SIG-M5 treated with dmso at 0.1 percent for 504 hours (cell line): ENCODE results near the gene PLEKHG5.

ENCODE experiments used
- DNase-seq: peaks from one replicate; lab custom pipeline; 2025; ENCODE audit not compliant: unreplicated experiment; lab: John Stamatoyannopoulos, UW

PLEKHG5 gene

GRCh38 chr1:6477039-6477820 is 14.2 kb downstream of the PLEKHG5 start:
- no peak for DNase-seq

GRCh38 chr1:6476483-6476882 is 15.0 kb downstream of the PLEKHG5 start:
- DNase-seq: no peak

GRCh38 chr1:6475381-6476133 is 15.9 kb downstream of the PLEKHG5 start:
- DNase-seq: peak; percentile 11

- DNase-seq: no peak
Observed at GRCh38 chr1:6474815-6475282, 16.6 kb downstream of the PLEKHG5 start.

- DNase-seq: no peak
Observed at GRCh38 chr1:6473974-6474814, 17.3 kb downstream of the PLEKHG5 start.

- no peak for DNase-seq
Observed at GRCh38 chr1:6473156-6473555, 18.3 kb downstream of the PLEKHG5 start.

- DNase-seq: no peak
Observed at GRCh38 chr1:6472391-6472790, 19.1 kb downstream of the PLEKHG5 start.

GRCh38 chr1:6471970-6472368 is 19.5 kb downstream of the PLEKHG5 start:
- DNase-seq: no peak

- no peak for DNase-seq
Observed at GRCh38 chr1:6471086-6471969, 20.1 kb downstream of the PLEKHG5 start.

- DNase-seq: no peak
Observed at GRCh38 chr1:6470132-6471085, 21.1 kb downstream of the PLEKHG5 start.

- no peak for DNase-seq
Observed at GRCh38 chr1:6468729-6469461, 22.6 kb downstream of the PLEKHG5 start.

- no peak for DNase-seq
Observed at GRCh38 chr1:6467744-6468688, 23.5 kb downstream of the PLEKHG5 start.

- DNase-seq: no peak
Observed at GRCh38 chr1:6467224-6467623, 24.2 kb downstream of the PLEKHG5 start.

GRCh38 chr1:6466751-6467150 is 24.7 kb downstream of the PLEKHG5 start:
- no peak for DNase-seq

GRCh38 chr1:6466023-6466422 is 25.4 kb downstream of the PLEKHG5 start, which contains the start of gene TNFRSF25:
TNFRSF25 (minus strand) TSS chr1:6466173; CDS start chr1:6466107, 66 bp downstream.
- no peak for DNase-seq

GRCh38 chr1:6465461-6466005 is 25.9 kb downstream of the PLEKHG5 start:
- no peak for DNase-seq

GRCh38 chr1:6464915-6465314 is 26.6 kb downstream of the PLEKHG5 start:
- DNase-seq: no peak
